Keratinocyte (primary cell): Measurements from ENCODE around the gene SSTR5.

Experiments used
- EZH2 ChIP-seq: IDR thresholded peaks from one replicate; pipeline ENCODE4 v1.6.1; 2012; ENCODE audit warnings: inconsistent platforms, mild to moderate bottlenecking, low read length, moderate library complexity
- TF ChIP-seq, protein P1 (sequence below), 3 experiments: IDR thresholded peaks in 1 of 3; conservative IDR thresholded peaks in 1 of 3; optimal IDR thresholded peaks in 1 of 3; 2 replicates in 2 of 3; 3 replicates in 1 of 3; pipeline versions ENCODE3 to v1.5.1; 2011; ENCODE audit warnings: low read length in 3 of 3, mild to moderate bottlenecking in 3 of 3, moderate library complexity in 2 of 3, control low read depth in 1 of 3, inconsistent platforms in 1 of 3; ENCODE audit not compliant: insufficient read depth in 2 of 3; ENCODE audit errors: extremely low read depth in 1 of 3

DNA sequence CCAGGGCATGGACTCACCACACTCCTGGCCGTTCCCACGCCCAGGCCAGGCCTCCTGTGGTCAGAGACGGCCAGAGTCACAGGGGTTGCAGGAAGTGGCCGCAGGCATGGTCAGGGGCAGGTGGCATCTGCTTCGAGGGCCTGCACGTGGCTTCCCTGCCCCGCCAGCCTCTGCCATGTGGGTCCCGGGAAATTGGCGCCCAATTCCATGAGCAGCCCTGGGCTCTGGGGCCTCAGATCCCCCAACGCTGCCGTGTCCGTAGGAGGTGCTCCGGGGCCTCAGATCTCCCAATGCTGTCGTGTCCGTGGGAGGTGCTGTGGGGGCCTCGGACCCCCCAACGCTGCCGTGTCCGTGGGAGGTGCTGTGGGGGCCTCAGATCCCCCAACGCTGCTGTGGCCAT, 9.7 kb upstream of the SSTR5 start:
- no peak for TF ChIP-seq EZH2
- TF ChIP-seq, protein P1, sequence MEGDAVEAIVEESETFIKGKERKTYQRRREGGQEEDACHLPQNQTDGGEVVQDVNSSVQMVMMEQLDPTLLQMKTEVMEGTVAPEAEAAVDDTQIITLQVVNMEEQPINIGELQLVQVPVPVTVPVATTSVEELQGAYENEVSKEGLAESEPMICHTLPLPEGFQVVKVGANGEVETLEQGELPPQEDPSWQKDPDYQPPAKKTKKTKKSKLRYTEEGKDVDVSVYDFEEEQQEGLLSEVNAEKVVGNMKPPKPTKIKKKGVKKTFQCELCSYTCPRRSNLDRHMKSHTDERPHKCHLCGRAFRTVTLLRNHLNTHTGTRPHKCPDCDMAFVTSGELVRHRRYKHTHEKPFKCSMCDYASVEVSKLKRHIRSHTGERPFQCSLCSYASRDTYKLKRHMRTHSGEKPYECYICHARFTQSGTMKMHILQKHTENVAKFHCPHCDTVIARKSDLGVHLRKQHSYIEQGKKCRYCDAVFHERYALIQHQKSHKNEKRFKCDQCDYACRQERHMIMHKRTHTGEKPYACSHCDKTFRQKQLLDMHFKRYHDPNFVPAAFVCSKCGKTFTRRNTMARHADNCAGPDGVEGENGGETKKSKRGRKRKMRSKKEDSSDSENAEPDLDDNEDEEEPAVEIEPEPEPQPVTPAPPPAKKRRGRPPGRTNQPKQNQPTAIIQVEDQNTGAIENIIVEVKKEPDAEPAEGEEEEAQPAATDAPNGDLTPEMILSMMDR (optimal IDR thresholded peaks at IDR 0.05 in 1 of 3, IDR thresholded peaks at IDR 0.05 in 1 of 3, conservative IDR thresholded peaks at IDR 0.05 in 1 of 3; ENCODE audit: extremely low read depth in 1 of 3, insufficient read depth in 2 of 3, low read length in 3 of 3): no peak
